HG02840 (cell line): ENCODE measurements around the gene ADRA2B.
A peak's percentile ranks its signal among the peaks of the same experiment; 100 is the strongest.
"Not testable (repeated sequence)": the region's sequence is repeated elsewhere in the genome, so short reads cannot be mapped to it uniquely, and the experiment has no call there.

Experiments used
- ATAC-seq: cut with Tn5 transposase; IDR thresholded peaks from one replicate; pipeline ENCODE4 v1.9.1; 2021; ENCODE audit warnings: mild to moderate bottlenecking, moderate library complexity, moderate number of reproducible peaks; ENCODE audit not compliant: unreplicated experiment, low FRiP score

ADRA2B gene

GRCh38 chr2:96150791-96151594, 34.6 kb upstream of the ADRA2B start:
- no peak for ATAC-seq

- ATAC-seq, result no peak
Observed at GRCh38 chr2:96150007-96150640, 33.8 kb upstream of the ADRA2B start.

GRCh38 chr2:96148410-96149217, 32.2 kb upstream of the ADRA2B start:
- no peak for ATAC-seq

GRCh38 chr2:96147593-96148201, 31.3 kb upstream of the ADRA2B start:
- no peak for ATAC-seq

- ATAC-seq, result no peak
Observed at GRCh38 chr2:96146881-96147592, 30.7 kb upstream of the ADRA2B start.

DNA sequence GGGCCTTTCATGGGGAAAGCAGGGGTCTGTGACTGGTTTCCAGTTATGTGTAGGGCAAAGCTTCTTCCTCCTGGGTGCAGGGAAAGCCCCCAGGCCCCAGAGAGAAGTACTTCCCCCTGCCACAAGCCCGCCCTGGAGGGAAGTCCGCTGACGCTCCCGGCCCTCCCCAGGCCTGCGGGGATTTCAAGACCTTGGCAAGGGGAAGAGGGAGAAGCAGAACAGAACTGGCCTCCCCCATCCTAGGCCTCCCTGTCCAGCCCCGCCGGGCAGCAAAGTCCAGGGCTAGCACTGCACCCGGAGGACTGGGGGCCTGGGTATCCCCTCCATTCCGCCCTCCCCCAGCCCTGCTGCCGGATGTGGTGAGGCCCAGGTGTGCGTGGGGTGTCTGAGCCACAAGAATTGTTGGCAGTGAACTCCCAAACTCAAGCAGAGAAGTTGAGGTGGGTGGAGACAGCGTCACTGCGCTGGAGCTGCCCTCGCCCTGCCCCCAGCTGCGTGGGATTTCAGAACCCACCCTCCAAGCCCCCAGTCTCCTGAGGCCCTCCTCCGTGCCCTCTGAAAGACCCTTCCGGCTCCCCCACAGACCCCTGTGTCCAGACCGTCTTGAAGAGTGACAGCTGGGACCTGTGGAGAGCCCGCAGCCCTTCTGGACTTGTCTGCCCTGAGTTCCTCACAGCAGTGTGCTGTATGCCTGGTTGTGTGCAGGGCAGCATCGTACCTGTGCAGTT, 29.9 kb upstream of the ADRA2B start:
- peak; percentile 34 for ATAC-seq

DNA sequence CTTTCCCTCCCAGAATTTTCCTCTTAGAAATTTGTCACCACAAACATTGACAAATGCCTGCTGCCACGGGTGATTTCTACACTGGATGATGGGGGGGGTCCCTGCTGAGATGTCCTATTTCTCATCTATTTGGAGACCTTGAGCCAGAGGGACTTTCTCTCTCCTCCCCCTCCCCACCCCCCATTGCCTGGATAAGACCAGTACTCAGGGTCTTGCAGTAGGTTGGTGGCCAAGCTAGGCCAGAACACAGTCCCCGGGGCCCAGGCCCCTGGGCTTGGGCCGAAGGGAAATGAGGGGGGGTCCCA, 29.4 kb upstream of the ADRA2B start:
- no peak for ATAC-seq

DNA sequence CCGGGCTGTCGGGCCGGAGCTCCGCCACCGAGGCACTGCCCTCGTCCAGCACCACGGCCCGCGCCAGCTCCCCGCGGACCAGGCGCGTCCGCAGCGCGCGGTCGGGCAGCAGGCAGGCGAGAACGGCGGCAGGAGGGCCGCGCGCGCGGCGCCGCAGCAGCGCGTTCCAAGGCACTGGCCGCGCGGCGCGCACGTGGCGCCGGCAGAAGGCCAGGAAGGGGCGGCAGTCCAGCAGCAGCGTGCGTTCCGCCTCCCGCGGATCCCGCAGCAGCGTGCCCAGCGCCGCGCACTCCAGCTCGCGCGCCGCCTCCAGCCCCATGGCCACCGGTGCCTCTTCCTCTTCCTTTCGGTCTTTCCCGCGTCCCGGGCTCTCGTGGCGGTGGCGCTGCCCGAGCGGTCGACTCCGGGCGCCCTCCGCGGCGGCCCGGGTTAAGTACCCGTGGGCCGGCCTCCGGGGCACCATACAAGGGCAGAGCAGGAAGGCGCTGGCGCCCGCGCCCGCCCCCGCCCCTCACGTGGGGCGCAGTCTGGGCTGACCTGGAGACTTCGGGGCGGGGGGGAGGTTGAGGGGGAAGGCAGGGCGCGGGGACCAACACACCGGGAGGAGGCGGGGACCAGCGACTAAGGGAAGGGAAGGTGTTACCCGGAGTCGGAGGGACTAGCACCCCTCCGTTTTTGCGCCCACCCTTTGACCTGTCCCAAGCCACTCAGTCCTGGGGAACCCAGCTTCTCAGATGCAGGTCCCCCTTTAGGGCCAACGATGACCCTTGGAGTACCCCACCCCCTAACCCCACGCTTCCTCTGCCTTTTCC, 28.9 kb upstream of the ADRA2B start, which contains the start of gene DUSP2:
Gene DUSP2 (minus strand): TSS at position 405 of the 812 bp plus-strand sequence. CDS start 86 bp downstream, at position 319.
- peak; percentile 41 for ATAC-seq

GRCh38 chr2:96144481-96145035, 28.2 kb upstream of the ADRA2B start:
- no peak for ATAC-seq

GRCh38 chr2:96143848-96144480, 27.6 kb upstream of the ADRA2B start:
- no peak for ATAC-seq

DNA sequence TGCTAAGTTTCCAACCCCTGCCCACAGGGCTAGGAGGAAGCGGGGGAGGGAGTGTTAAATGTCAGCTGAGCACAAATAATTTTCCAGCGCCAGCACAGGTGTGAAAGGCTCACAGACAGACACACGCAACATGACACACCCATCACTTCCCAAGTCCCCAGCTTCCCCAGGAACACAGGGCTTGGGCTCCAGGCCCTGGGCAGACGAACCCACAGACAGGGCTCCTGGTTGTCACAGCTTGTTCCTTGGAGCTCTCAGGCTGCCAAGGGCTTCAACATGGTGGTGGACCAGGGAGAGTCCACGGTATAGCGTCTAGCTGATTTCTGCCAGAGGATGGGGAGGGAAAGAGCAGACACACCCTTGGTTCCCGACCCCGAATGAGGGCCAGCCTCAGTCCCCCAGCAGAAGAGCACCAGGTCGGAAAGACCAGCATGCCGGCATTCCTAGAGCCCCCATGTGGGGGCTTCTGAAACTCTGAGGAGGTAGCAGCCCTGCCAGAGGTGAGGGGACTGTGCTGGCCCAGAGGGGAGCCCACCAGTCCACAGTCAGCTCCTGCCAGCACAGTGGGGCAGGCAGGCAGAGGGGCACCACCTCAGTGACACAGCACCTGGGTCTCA, 27.0 kb upstream of the ADRA2B start:
- ATAC-seq, result no peak

DNA sequence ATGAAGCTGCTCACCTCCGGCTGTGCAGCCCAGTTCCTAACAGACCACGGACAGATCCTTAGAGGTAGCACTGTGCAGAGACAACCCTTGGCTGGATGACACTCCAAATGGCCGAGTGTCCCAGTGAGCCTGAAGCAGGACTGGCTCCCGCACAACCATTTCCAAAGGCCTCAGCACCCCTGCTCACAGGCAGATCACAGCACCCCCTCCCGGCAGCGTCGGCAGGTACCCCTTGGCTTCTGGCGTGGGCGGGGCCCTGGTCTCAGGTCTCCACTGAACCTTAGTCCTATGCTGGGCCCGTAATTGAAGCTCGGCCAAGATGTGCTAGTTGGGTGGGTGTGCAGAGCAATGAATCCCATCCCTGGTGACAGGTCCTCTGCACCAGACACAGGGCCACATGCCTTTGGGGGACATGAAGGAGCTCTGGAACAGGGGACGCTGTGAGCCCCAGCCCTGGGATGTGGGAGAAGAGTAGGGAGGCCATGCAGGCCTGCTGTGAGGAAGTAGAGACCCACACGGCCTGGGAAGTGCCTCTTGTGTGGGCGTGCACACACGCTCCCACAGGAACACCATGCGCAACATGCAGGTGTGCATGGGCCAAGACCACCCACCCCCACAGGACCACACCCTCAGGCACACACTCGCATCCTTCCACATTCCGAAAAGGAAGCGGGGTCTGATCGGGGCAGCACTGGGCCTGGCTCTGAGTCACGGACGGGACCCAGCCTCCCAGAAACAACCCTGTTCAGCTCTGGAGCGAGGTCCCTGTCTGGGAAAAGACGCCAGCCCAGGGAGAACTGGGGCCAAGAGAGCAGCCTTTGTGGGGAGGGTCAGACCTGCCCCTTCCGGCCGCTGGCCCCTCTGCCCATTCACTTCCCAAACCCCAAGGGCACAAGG, 26.1 kb upstream of the ADRA2B start:
- ATAC-seq, result no peak

DNA sequence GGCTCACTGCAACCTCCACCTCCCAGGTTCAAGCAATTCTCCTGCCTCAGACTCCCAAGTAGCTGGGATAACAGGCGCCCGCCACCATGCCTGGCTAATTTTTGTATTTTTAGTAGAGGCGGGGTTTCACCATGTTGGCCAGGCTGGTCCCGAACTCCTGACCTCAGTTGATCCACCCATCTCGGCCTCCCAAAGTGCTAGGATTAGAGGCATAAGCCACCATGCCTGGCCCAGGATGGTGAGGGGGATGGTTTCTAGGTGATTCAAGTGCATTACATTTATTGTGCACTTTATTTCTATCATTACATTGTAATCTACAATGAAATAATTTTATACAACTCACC, 25.2 kb upstream of the ADRA2B start:
- not testable (repeated sequence) for ATAC-seq

- no peak for ATAC-seq
Observed at GRCh38 chr2:96140941-96141623, 24.7 kb upstream of the ADRA2B start.

DNA sequence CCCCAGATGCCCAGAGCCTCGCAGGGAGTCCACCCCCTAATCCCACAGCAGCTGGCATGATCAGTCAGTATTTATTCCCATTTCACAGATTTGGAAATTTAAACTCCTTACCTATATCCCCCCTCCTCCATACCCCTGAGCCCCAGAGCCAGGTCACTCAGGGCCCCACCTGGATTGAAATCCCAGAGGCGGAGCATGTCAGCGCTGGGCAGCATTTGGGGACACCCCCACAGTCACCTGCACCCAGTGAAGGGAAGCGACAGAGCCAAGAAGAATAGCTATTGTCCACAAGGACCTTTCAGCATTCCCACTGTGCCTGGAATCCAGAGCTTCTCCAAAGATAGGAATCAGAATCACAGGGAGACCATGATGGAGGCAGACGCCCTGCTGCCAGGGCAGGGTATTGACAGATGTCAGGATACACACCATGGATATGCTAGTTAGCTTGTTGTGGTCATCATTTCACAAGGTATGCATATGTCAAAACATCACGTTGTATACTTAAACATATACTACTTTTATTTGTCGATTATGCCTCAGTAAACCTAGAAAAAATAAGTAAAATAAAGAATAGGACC, 22.9 kb upstream of the ADRA2B start:
- no peak for ATAC-seq
